GM19351 (cell line): ENCODE results near the gene CACUL1.

ENCODE experiments used
- ATAC-seq: cut with Tn5 transposase; IDR thresholded peaks from one replicate; pipeline ENCODE4 v1.9.1; 2021; ENCODE audit warnings: mild to moderate bottlenecking, moderate library complexity; ENCODE audit not compliant: unreplicated experiment

The CACUL1 gene

GRCh38 chr10:118735294-118735693 is 19.5 kb downstream of the CACUL1 start:
- ATAC-seq, result no peak

GRCh38 chr10:118734475-118734874 is 20.3 kb downstream of the CACUL1 start:
- ATAC-seq, result no peak

GRCh38 chr10:118732245-118733165 is 22.3 kb downstream of the CACUL1 start:
- ATAC-seq, result peak; percentile 59

GRCh38 chr10:118730756-118731456 is 23.9 kb downstream of the CACUL1 start:
- no peak for ATAC-seq

GRCh38 chr10:118729641-118730258 is 25.0 kb downstream of the CACUL1 start:
- ATAC-seq, result peak; percentile 90

GRCh38 chr10:118729200-118729599 is 25.6 kb downstream of the CACUL1 start:
- no peak for ATAC-seq

- ATAC-seq, result no peak
Measured at GRCh38 chr10:118725886-118726500, 28.8 kb downstream of the CACUL1 start.

GRCh38 chr10:118723466-118723865 is 31.3 kb downstream of the CACUL1 start:
- ATAC-seq, result no peak

- no peak for ATAC-seq
Measured at GRCh38 chr10:118721539-118721876, 33.3 kb downstream of the CACUL1 start.

- ATAC-seq, result no peak
Measured at GRCh38 chr10:118720685-118721538, 33.9 kb downstream of the CACUL1 start.

- ATAC-seq, result no peak
Measured at GRCh38 chr10:118714366-118714765, 40.4 kb downstream of the CACUL1 start.

GRCh38 chr10:118712930-118713634 is 41.7 kb downstream of the CACUL1 start:
- ATAC-seq, result no peak

- ATAC-seq, result no peak
Measured at GRCh38 chr10:118712080-118712479, 42.7 kb downstream of the CACUL1 start.

- ATAC-seq, result no peak
Measured at GRCh38 chr10:118710487-118710886, 44.3 kb downstream of the CACUL1 start.

GRCh38 chr10:118708571-118708970 is 46.2 kb downstream of the CACUL1 start:
- ATAC-seq, result no peak

- ATAC-seq, result no peak
Measured at GRCh38 chr10:118704711-118705110, 50.1 kb downstream of the CACUL1 start.

GRCh38 chr10:118701529-118702323 is 53.0 kb downstream of the CACUL1 start:
- ATAC-seq, result no peak

GRCh38 chr10:118698421-118698820 is 56.3 kb downstream of the CACUL1 start:
- ATAC-seq, result peak; percentile 98

GRCh38 chr10:118694848-118695247 is 59.9 kb downstream of the CACUL1 start:
- no peak for ATAC-seq
